ENCODE data around the gene BABAM2.

DNA sequence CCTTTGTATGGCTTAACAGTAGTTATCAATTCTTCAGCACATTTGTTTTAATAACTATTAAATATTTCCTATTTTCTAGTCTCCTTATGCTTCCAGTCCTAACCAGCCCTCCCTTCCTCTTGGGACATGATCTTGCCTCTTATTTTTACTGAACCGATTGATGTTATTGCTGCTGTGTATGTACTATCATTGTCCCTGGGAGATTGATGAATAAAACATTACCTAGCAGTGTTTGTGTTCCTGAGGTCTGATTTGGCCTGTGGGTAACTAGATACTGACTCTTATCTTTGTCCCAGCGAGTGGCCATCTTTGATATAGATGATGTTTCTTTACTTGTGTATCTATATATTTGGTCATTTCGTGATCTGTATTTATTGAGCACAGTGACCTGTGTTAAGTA lies 192.9 kb downstream of the BABAM2 start:
- TF ChIP-seq, protein P1, sequence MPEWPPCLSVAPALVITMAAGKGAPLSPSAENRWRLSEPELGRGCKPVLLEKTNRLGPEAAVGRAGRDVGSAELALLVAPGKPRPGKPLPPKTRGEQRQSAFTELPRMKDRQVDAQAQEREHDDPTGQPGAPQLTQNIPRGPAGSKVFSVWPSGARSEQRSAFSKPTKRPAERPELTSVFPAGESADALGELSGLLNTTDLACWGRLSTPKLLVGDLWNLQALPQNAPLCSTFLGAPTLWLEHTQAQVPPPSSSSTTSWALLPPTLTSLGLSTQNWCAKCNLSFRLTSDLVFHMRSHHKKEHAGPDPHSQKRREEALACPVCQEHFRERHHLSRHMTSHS (tag by site-specific recombination; IDR thresholded peaks at IDR 0.05), result no peak
- TF ChIP-seq, protein P2, sequence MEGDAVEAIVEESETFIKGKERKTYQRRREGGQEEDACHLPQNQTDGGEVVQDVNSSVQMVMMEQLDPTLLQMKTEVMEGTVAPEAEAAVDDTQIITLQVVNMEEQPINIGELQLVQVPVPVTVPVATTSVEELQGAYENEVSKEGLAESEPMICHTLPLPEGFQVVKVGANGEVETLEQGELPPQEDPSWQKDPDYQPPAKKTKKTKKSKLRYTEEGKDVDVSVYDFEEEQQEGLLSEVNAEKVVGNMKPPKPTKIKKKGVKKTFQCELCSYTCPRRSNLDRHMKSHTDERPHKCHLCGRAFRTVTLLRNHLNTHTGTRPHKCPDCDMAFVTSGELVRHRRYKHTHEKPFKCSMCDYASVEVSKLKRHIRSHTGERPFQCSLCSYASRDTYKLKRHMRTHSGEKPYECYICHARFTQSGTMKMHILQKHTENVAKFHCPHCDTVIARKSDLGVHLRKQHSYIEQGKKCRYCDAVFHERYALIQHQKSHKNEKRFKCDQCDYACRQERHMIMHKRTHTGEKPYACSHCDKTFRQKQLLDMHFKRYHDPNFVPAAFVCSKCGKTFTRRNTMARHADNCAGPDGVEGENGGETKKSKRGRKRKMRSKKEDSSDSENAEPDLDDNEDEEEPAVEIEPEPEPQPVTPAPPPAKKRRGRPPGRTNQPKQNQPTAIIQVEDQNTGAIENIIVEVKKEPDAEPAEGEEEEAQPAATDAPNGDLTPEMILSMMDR (tag by site-specific recombination; IDR thresholded peaks at IDR 0.05), result no peak
- no peak for TF ChIP-seq ZNF654 (tag by site-specific recombination; IDR thresholded peaks at IDR 0.05; ENCODE audit: low read depth)
- no peak for TF ChIP-seq GLI2 (tag by site-specific recombination; IDR thresholded peaks at IDR 0.05; ENCODE audit: borderline replicate concordance, low read depth)
- TF ChIP-seq SP7 (tag by site-specific recombination; IDR thresholded peaks at IDR 0.05), result no peak
- no peak for TF ChIP-seq ZBTB17 (tag by site-specific recombination; IDR thresholded peaks at IDR 0.05)
- TF ChIP-seq, protein P3, sequence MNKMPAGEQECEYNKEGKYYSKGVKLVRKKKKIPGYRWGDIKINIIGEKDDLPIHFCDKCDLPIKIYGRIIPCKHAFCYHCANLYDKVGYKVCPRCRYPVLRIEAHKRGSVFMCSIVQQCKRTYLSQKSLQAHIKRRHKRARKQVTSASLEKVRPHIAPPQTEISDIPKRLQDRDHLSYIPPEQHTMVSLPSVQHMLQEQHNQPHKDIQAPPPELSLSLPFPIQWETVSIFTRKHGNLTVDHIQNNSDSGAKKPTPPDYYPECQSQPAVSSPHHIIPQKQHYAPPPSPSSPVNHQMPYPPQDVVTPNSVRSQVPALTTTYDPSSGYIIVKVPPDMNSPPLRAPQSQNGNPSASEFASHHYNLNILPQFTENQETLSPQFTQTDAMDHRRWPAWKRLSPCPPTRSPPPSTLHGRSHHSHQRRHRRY (tag by site-specific recombination; IDR thresholded peaks at IDR 0.05), result no peak
- TF ChIP-seq ZNF776 (tag by site-specific recombination; IDR thresholded peaks at IDR 0.05; ENCODE audit: borderline replicate concordance), result no peak
- no peak for TF ChIP-seq YY1 (tag by site-specific recombination; IDR thresholded peaks at IDR 0.05)
